GM10248 (cell line): Measurements from ENCODE around the gene CELF5.

ENCODE experiments used
- CTCF ChIA-PET: fragments of 300-600 bp; sonication (Branson Sonifier 250); formaldehyde crosslinking; extraction: SDS; loops from one replicate; lab custom pipeline; 2021; ENCODE audit warnings: antibody characterized with exemption; lab: Yijun Ruan, JAX
- POLR2A ChIA-PET: fragments of 350-650 bp; sonication (Branson Sonifier 250); formaldehyde crosslinking; extraction: SDS; loops from one replicate; lab custom pipeline; 2020; ENCODE audit warnings: antibody characterized with exemption; lab: Yijun Ruan, JAX
- DNase-seq: peaks from one replicate; pipeline ENCODE4 v3.0.0; 2012; ENCODE audit errors: extremely low spot score
- CTCF ChIP-seq: IDR thresholded peaks from 2 replicates; pipeline ENCODE4 v1.5.1; 2012; ENCODE audit warnings: mild to moderate bottlenecking, low read depth; ENCODE audit errors: extremely low read depth, missing control alignments, control extremely low read depth

CELF5 gene

GRCh38 chr19:3224346-3225168 lies at the start of gene CELF5:
TSS of gene CELF5 (plus strand) at chr19:3224661. CDS start at chr19:3224740, 79 bp downstream.
- peak; percentile 68 for TF ChIP-seq CTCF
- ChIA-PET CTCF (interaction anchor here (0.9 to 1.8 kb wide), 3 partner anchors 10 to 26 kb away, joined by 3 to 6 read pairs (median 3); no protein-coding TSS in a partner anchor), POLR2A (no interaction called here)
- DNase-seq, result peak; percentile 84

GRCh38 chr19:3175781-3176714 lies 48.4 kb upstream of the CELF5 start:
- no peak for DNase-seq
- ChIA-PET CTCF (interaction anchor here (0.9 to 2.0 kb wide), 4 partner anchors 27 to 225 kb away, joined by 3 to 10 read pairs (median 3); no protein-coding TSS in a partner anchor), POLR2A (no interaction called here)
- no peak for TF ChIP-seq CTCF

- TF ChIP-seq CTCF, result no peak
- no peak for DNase-seq
- CTCF ChIA-PET, result interaction anchor here (1.2 to 2.0 kb wide), 3 partner anchors 27 to 226 kb away, joined by 3 to 10 read pairs (median 3); no protein-coding TSS in a partner anchor
- POLR2A ChIA-PET, result no interaction called here
Observed at GRCh38 chr19:3176715-3177501, 47.6 kb upstream of the CELF5 start.

- no peak for TF ChIP-seq CTCF
- POLR2A ChIA-PET, result no interaction called here
- CTCF ChIA-PET, result interaction anchor here (2.8 kb wide), 1 partner anchor 15 kb away, joined by 6 read pairs; no protein-coding TSS in a partner anchor
- DNase-seq, result peak; percentile 81
Observed at GRCh38 chr19:3178377-3178972, 46.0 kb upstream of the CELF5 start, which contains the start of gene S1PR4. TSS of gene S1PR4 (plus strand) at chr19:3178769. CDS start at chr19:3178793, 24 bp downstream.

- CTCF ChIA-PET, result interaction anchor here (1.3 to 2.8 kb wide), 3 partner anchors 16 to 216 kb away, joined by 4 to 6 read pairs (median 5); no protein-coding TSS in a partner anchor
- TF ChIP-seq CTCF, result no peak
- POLR2A ChIA-PET, result no interaction called here
- DNase-seq, result no peak
Observed at GRCh38 chr19:3178973-3179738, 45.3 kb upstream of the CELF5 start.
